ENCODE data around the gene GPR52. TPM values are rescaled to one million over a fixed set of nuclear protein-coding genes. Genes with fewer than 3 reads are reported as not detected.

The GPR52 gene
- 0.15 to 0.16 TPM in 2 of 3 replicates, not detected in the other for polyA plus RNA-seq
- not detected for polyA plus RNA-seq (2011; ENCODE audit: low read depth)
- 0.06 TPM in 1 of 2 replicates, not detected in the other for polyA plus RNA-seq (2011; cell fraction: cytosol; rRNA removed)
- 2.0 and 3.0 TPM in 2 replicates for polyA plus RNA-seq (2011; cell fraction: nucleus; rRNA removed)
- polyA plus RNA-seq (2012; ENCODE audit: low replicate concordance): not detected in 2 replicates
- 0.39 to 16.7 TPM (median 6.8 TPM) in 3 replicates for polyA minus RNA-seq
- not detected for polyA minus RNA-seq (2011; cell fraction: cytosol; rRNA and poly(A)+ RNA removed)
- polyA minus RNA-seq (2011; cell fraction: nucleus; rRNA and poly(A)+ RNA removed): 23.4 and 45.1 TPM in 2 replicates

- FAIRE-seq (no peak), DNase-seq (ENCODE audit: low read depth, low spot score) (no peak)
- no peaks in the 10 kb centered on the region for H3K36me3 ChIP-seq (ENCODE audit: control insufficient read depth in 2 of 2, extremely low read depth in 1 of 2, insufficient read depth in 2 of 2, low read length in 2 of 2)
- no peak within 1 kb of the TSS for H2AFZ ChIP-seq (ENCODE audit: control insufficient read depth, low read length)
- no peaks in the 10 kb centered on the region for H3K79me2 ChIP-seq (ENCODE audit: control insufficient read depth, insufficient read depth, low read length)
- TF ChIP-seq EZH2 (IDR thresholded peaks at IDR 0.05; ENCODE audit: low read length) (no peak), CTCF (optimal IDR thresholded peaks at IDR 0.05 in 1 of 3, IDR thresholded peaks at IDR 0.05 in 1 of 3, conservative IDR thresholded peaks at IDR 0.05 in 1 of 3; ENCODE audit: extremely low read depth in 1 of 3, insufficient read depth in 2 of 3, low read length in 3 of 3) (no peak)
- no peaks in the 10 kb centered on the region for H3K4me1 ChIP-seq (ENCODE audit: control insufficient read depth, extremely low read depth, insufficient read depth, low read length)
- no peaks in the 10 kb centered on the region for H3K27me3 ChIP-seq (ENCODE audit: control insufficient read depth, extremely low read depth, insufficient read depth, low read length)
- H3K9ac ChIP-seq (ENCODE audit: control insufficient read depth, extremely low read depth, insufficient read depth, low read length): no peak within 1 kb of the TSS
- dilution Hi-C loops (cut with MboI; ENCODE audit: extremely low pct_ligation_motif_present, low sequenced_read_pairs): no loop called here
- H3K4me3 ChIP-seq (ENCODE audit: control insufficient read depth in 2 of 3, extremely low read depth in 1 of 3, insufficient read depth in 2 of 3, low read depth in 1 of 3, low read length in 3 of 3): no peak within 1 kb of the TSS
- no peak within 1 kb of the TSS for H3K4me2 ChIP-seq (ENCODE audit: control insufficient read depth, extremely low read depth, insufficient read depth, low read depth, low read length)
- no peak within 1 kb of the TSS for H3K27ac ChIP-seq (ENCODE audit: control insufficient read depth, insufficient read depth, low read length)
- H3K9me1 ChIP-seq (ENCODE audit: control insufficient read depth, extremely low read depth, insufficient read depth, low read length): no peaks in the 10 kb centered on the region
- no peaks in the 10 kb centered on the region for H4K20me1 ChIP-seq (ENCODE audit: control insufficient read depth, extremely low read depth, insufficient read depth, low read length)
- H3K9me3 ChIP-seq (ENCODE audit: control insufficient read depth, low read depth, low read length): no peaks in the 10 kb centered on the region
Observed at GRCh38 chr1:174447866-174448530, at the start of gene GPR52. TSS of gene GPR52 (plus strand) at chr1:174447964. CDS start at chr1:174448112, 148 bp downstream.

GRCh38 chr1:174398246-174398645 lies 49.5 kb upstream of the GPR52 start:
- Histone ChIP-seq H3K79me2 (ENCODE audit: control insufficient read depth, insufficient read depth, low read length) (no peaks in the 10 kb centered on the region), H4K20me1 (ENCODE audit: control insufficient read depth, extremely low read depth, insufficient read depth, low read length) (no peaks in the 10 kb centered on the region), H3K36me3 (ENCODE audit: control insufficient read depth in 2 of 2, extremely low read depth in 1 of 2, insufficient read depth in 2 of 2, low read length in 2 of 2) (peaks cover 3% of the 10 kb centered on the region in 2 experiments), H3K4me1 (ENCODE audit: control insufficient read depth, extremely low read depth, insufficient read depth, low read length) (no peaks in the 10 kb centered on the region), H3K27ac (ENCODE audit: control insufficient read depth, insufficient read depth, low read length) (no peak overlapping the region), H3K9me3 (ENCODE audit: control insufficient read depth, low read depth, low read length) (no peaks in the 10 kb centered on the region), H2AFZ (ENCODE audit: control insufficient read depth, low read length) (no peak overlapping the region), H3K9me1 (ENCODE audit: control insufficient read depth, extremely low read depth, insufficient read depth, low read length) (no peaks in the 10 kb centered on the region), H3K27me3 (ENCODE audit: control insufficient read depth, extremely low read depth, insufficient read depth, low read length) (no peaks in the 10 kb centered on the region), H3K4me2 (ENCODE audit: control insufficient read depth, extremely low read depth, insufficient read depth, low read depth, low read length) (no peak overlapping the region), H3K4me3 (ENCODE audit: control insufficient read depth in 2 of 3, extremely low read depth in 1 of 3, insufficient read depth in 2 of 3, low read depth in 1 of 3, low read length in 3 of 3) (no peak overlapping the region), H3K9ac (ENCODE audit: control insufficient read depth, extremely low read depth, insufficient read depth, low read length) (no peak overlapping the region)
- FAIRE-seq (no peak), DNase-seq (ENCODE audit: low read depth, low spot score) (no peak)
- TF ChIP-seq CTCF (optimal IDR thresholded peaks at IDR 0.05 in 1 of 3, IDR thresholded peaks at IDR 0.05 in 1 of 3, conservative IDR thresholded peaks at IDR 0.05 in 1 of 3; ENCODE audit: extremely low read depth in 1 of 3, insufficient read depth in 2 of 3, low read length in 3 of 3): no peak
- no peak for TF ChIP-seq EZH2 (IDR thresholded peaks at IDR 0.05; ENCODE audit: low read length)
- dilution Hi-C loops (cut with MboI; ENCODE audit: extremely low pct_ligation_motif_present, low sequenced_read_pairs): no loop called here

Measured in keratinocyte (primary cell).